SK-N-SH (cell line): ENCODE results near the gene ACAP1. TPM values are rescaled to one million over a fixed set of nuclear protein-coding genes. Genes with fewer than 3 reads are reported as not detected.
A peak's percentile ranks its signal among the peaks of the same experiment; 100 is the strongest.

ENCODE experiments used
- CTCF ChIA-PET: fragments of 300-600, 350-600 bp; formaldehyde crosslinking; extraction: SDS; loops from one replicate; lab custom pipeline; 2021; lab: Yijun Ruan, JAX
- POLR2A ChIA-PET: fragments of 350-600 bp; sonication (Branson Sonifier 250); formaldehyde crosslinking; extraction: SDS; loops from one replicate; lab custom pipeline; 2020; ENCODE audit warnings: antibody characterized with exemption, inconsistent platforms; lab: Yijun Ruan, JAX
- DNase-seq: peaks from one replicate; pipeline ENCODE4 v3.0.0; 2012
- H2AFZ ChIP-seq: fragments of 200-600 bp; sonication (generic); 2 replicates; pipeline ENCODE4 v1.8.1; 2016; ENCODE audit warnings: antibody characterized with exemption, mild to moderate bottlenecking, low read depth
- H3F3A ChIP-seq: fragments of 200-600 bp; sonication (generic); replicated peaks from 2 replicates; pipeline ENCODE3; 2016; ENCODE audit warnings: antibody characterized with exemption, mild to moderate bottlenecking; ENCODE audit not compliant: insufficient read depth
- H3K27ac ChIP-seq, 2 experiments: fragments of 200-500 bp in 1 of 2; fragments of 200-600 bp in 1 of 2; sonication (Bioruptor generic) in 1 of 2; sonication (generic), shearing (Covaris generic) in 1 of 2; 2 replicates each; pipeline versions ENCODE4 v1.5.1 to v1.6.1; 2014 to 2016; ENCODE audit warnings: low read depth in 2 of 2, inconsistent platforms in 1 of 2, low read length in 1 of 2, mild to moderate bottlenecking in 1 of 2, mixed read lengths in 1 of 2
- H3K27me3 ChIP-seq: fragments of 200-600 bp; sonication (generic), shearing (Covaris generic); 2 replicates; pipeline ENCODE4 v1.6.1; 2016; ENCODE audit warnings: mixed run types; ENCODE audit not compliant: insufficient read depth
- H3K36me3 ChIP-seq, 2 experiments: fragments of 200-500 bp in 1 of 2; fragments of 200-600 bp in 1 of 2; sonication (Bioruptor generic) in 1 of 2; sonication (generic) in 1 of 2; replicated peaks in 1 of 2; 2 replicates each; pipeline versions ENCODE3 to v1.5.1; 2014 to 2016; ENCODE audit warnings: low read length in 1 of 2, mild to moderate bottlenecking in 1 of 2; ENCODE audit not compliant: insufficient read depth in 2 of 2, control insufficient read depth in 1 of 2
- H3K4me1 ChIP-seq, 2 experiments: fragments of 200-500 bp in 1 of 2; fragments of 200-600 bp in 1 of 2; sonication (Bioruptor generic) in 1 of 2; sonication (generic), shearing (Covaris generic) in 1 of 2; 2 replicates each; pipeline versions ENCODE4 v1.5.1 to v1.6.1; 2014 to 2016; ENCODE audit warnings: low read depth in 1 of 2, low read length in 1 of 2, mixed run types in 1 of 2; ENCODE audit not compliant: insufficient read depth in 2 of 2, control insufficient read depth in 1 of 2
- H3K4me2 ChIP-seq: fragments of 200-600 bp; sonication (generic), shearing (Covaris generic); 2 replicates; pipeline ENCODE4 v1.6.1; 2017; ENCODE audit warnings: mixed run types
- H3K4me3 ChIP-seq, 2 experiments: fragments of 200-500 bp in 1 of 2; fragments of 200-600 bp in 1 of 2; sonication (Bioruptor generic) in 1 of 2; sonication (generic), shearing (Covaris generic) in 1 of 2; 2 replicates each; pipeline versions ENCODE4 v1.5.1 to v1.8.1; 2014 to 2016; ENCODE audit warnings: low read depth in 2 of 2, inconsistent platforms in 1 of 2, low read length in 1 of 2, mild to moderate bottlenecking in 1 of 2, mixed read lengths in 1 of 2, moderate library complexity in 1 of 2
- H3K79me2 ChIP-seq: fragments of 200-600 bp; sonication (generic); 2 replicates; pipeline ENCODE4 v1.8.1; 2017; ENCODE audit warnings: mild to moderate bottlenecking; ENCODE audit not compliant: insufficient read depth
- H3K9ac ChIP-seq: fragments of 200-600 bp; sonication (generic); 2 replicates; pipeline ENCODE4 v1.6.1; 2017; ENCODE audit warnings: mixed run types
- H3K9me2 ChIP-seq: fragments of 200-600 bp; sonication (generic); 2 replicates; pipeline ENCODE4 v1.6.1; 2017; ENCODE audit warnings: mixed run types
- H3K9me3 ChIP-seq: fragments of 200-600 bp; sonication (generic); 2 replicates; pipeline ENCODE4 v1.6.1; 2017; ENCODE audit warnings: mixed run types, mild to moderate bottlenecking, moderate library complexity
- H4K20me1 ChIP-seq: fragments of 200-600 bp; sonication (generic); 2 replicates; pipeline ENCODE4 v1.6.1; 2017; ENCODE audit warnings: mild to moderate bottlenecking, mixed run types; ENCODE audit not compliant: insufficient read depth
- CTCF ChIP-seq: fragments of 200-600 bp; sonication (generic); IDR thresholded peaks from 2 replicates; pipeline ENCODE4 v1.6.1; 2017; ENCODE audit warnings: antibody characterized with exemption, mild to moderate bottlenecking, moderate library complexity
- ELF1 ChIP-seq: IDR thresholded peaks from 2 replicates; pipeline ENCODE4 v1.4.0; 2012
- EP300 ChIP-seq, 2 experiments: IDR thresholded peaks; 2 replicates each; pipeline versions ENCODE4 v1.4.0 to v1.6.1; 2012; ENCODE audit warnings: borderline replicate concordance in 1 of 2, low read depth in 1 of 2, low read length in 1 of 2
- GABPA ChIP-seq: IDR thresholded peaks from 2 replicates; pipeline ENCODE4 v1.4.0; 2012; ENCODE audit warnings: low read depth, mild to moderate bottlenecking
- IRF3 ChIP-seq: fragments of 150-350 bp; IDR thresholded peaks from 2 replicates; pipeline ENCODE4 v1.6.1; 2016; ENCODE audit warnings: mild to moderate bottlenecking, low read depth, low read length
- MXI1 ChIP-seq: IDR thresholded peaks from 2 replicates; pipeline ENCODE4 v1.6.1; 2012; ENCODE audit warnings: mild to moderate bottlenecking, low read depth, low read length, improper control_type of control experiment
- POLR2AphosphoS5 ChIP-seq: IDR thresholded peaks from 2 replicates; pipeline ENCODE4 v1.6.1; 2012; ENCODE audit warnings: low read depth, low read length
- RAD21 ChIP-seq: IDR thresholded peaks from 2 replicates; pipeline ENCODE4 v1.6.1; 2012; ENCODE audit warnings: mild to moderate bottlenecking, low read length
- RXRA ChIP-seq: IDR thresholded peaks from 2 replicates; pipeline ENCODE4 v1.4.0; 2012; ENCODE audit warnings: low read depth, mild to moderate bottlenecking, borderline replicate concordance
- SMC3 ChIP-seq: IDR thresholded peaks from 2 replicates; pipeline ENCODE4 v1.6.1; 2012; ENCODE audit warnings: low read depth, low read length, improper control_type of control experiment
- TEAD4 ChIP-seq: IDR thresholded peaks from 2 replicates; pipeline ENCODE4 v1.4.0; 2012; ENCODE audit warnings: mild to moderate bottlenecking, borderline replicate concordance; ENCODE audit not compliant: insufficient read depth
- USF1 ChIP-seq: IDR thresholded peaks from 2 replicates; pipeline ENCODE4 v1.4.0; 2012; ENCODE audit warnings: low read depth, borderline replicate concordance
- WGBS: methylation state at CpG from one replicate; pipeline ENCODE4 v1.1.6; 2017; ENCODE audit warnings: low lambda C conversion rate; 5-methylcytosine and 5-hydroxymethylcytosine counted together
- polyA plus RNA-seq, 3 experiments: library from polyadenylated mRNA; depleted of rRNA; stranded (reverse); fragments of >200 nt; gene quantifications; 2 replicates each; pipeline ENCODE4 v1.2.3, GENCODE V29; 2012
- TF ChIP-seq, protein P1 (sequence below): IDR thresholded peaks from 2 replicates; pipeline ENCODE4 v1.4.0; 2012; ENCODE audit warnings: low read depth, borderline replicate concordance
- TF ChIP-seq, protein P2 (sequence below): IDR thresholded peaks from 2 replicates; pipeline ENCODE4 v1.6.1; 2012; ENCODE audit warnings: mild to moderate bottlenecking, low read depth, low read length, moderate library complexity

ACAP1 gene
- polyA plus RNA-seq, 1 of the 3 experiments (the other 2 are of a cell fraction): 0.71 TPM

DNA sequence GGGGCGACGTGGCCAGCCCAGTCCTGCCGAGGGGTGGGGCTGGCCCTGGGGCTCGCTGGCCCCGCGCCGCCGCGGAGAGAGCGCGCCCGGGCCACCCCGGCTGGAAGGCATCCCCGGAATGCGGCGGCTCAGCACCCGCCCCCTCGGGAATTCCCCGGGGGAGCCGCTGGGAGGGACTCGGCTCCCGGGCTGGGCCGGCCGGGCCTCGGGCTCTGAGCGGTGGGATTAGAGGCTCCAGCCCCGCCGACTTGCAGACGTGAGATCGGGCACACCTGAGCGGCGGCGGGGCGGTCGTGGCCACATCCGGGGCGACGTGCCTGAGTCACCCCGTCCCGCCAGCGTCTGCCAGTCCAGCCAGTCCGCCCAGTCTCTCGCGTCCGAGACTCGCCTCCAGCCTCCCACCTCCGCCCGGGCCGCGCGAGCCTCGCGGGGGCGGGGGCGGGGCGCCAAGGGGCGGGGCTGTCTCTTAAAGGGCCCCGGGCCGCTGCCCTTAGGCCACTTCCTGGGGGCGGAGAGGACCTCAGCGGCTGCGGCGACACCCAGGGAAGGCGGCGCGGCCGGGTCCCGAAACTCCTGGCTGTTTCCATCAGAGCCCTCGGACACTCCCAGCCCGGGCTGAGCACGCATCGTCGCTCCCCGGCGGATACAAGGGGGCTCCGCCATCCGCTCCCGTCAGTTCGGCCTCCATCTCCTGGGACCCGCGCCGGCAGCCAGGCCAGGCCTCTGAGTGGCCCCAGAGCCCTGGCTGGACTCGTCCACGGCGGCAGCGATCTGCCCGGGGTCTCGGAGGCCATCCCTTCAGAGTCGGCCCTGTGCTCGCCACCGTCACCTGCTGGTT, 15.6 kb downstream of the ACAP1 start, which contains the start of gene KCTD11 (continued):
- peak; percentile 97 for TF ChIP-seq TEAD4
- no peak for TF ChIP-seq GABPA
- peak; percentile 36; the same call in 1 of the 2 replicates for TF ChIP-seq POLR2AphosphoS5
- no peak for TF ChIP-seq IRF3
- TF ChIP-seq, protein P1, sequence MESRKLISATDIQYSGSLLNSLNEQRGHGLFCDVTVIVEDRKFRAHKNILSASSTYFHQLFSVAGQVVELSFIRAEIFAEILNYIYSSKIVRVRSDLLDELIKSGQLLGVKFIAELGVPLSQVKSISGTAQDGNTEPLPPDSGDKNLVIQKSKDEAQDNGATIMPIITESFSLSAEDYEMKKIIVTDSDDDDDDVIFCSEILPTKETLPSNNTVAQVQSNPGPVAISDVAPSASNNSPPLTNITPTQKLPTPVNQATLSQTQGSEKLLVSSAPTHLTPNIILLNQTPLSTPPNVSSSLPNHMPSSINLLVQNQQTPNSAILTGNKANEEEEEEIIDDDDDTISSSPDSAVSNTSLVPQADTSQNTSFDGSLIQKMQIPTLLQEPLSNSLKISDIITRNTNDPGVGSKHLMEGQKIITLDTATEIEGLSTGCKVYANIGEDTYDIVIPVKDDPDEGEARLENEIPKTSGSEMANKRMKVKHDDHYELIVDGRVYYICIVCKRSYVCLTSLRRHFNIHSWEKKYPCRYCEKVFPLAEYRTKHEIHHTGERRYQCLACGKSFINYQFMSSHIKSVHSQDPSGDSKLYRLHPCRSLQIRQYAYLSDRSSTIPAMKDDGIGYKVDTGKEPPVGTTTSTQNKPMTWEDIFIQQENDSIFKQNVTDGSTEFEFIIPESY: 0 out of 2 replicates have a peak, but pooled peaks have one; percentile 11
- peak; percentile 55 for TF ChIP-seq ELF1
- TF ChIP-seq RXRA: peak; percentile 57; the same call in 1 of the 2 replicates
- TF ChIP-seq EP300 (IDR thresholded peaks at IDR 0.05; ENCODE audit: borderline replicate concordance in 1 of 2, low read depth in 1 of 2, low read length in 1 of 2): peak in 1 of 2 experiments; percentile 14; a peak in 1 of 4 replicates

DNA sequence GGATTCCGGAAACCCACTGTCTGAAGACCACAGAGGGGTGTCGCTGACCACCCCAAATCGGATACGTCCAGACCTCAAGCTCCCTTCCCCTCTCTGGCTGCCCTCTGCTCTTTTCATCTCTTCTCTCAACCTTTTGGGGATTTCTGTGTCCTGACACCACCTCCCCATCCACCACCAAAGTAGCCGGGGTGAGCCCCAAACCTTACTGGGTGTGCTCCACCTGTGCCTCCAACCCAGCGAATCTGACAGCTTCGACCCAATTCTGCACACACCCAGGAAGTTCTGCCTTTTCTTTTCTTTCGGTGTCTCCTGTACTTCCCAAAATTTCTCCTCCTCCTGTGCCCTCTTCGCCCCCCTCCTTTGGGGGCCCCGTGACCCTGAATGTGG, 16.2 kb downstream of the ACAP1 start:
- H3K4me3 ChIP-seq: peak overlapping the region; percentile 69 to 97
- H3K9ac ChIP-seq: peak overlapping the region; percentile 100
- ChIA-PET POLR2A (interaction anchor here (0.6 kb wide), 1 partner anchor 849 kb away, joined by 3 read pairs; no protein-coding TSS in a partner anchor), CTCF (interaction anchor here (0.7 to 5.2 kb wide), 12 partner anchors 10 to 266 kb away, joined by 3 to 52 read pairs (median 4); partner anchors contain the start of genes ACAP1 and SENP3)
- peaks cover 38% of the 10 kb centered on the region for H3K79me2 ChIP-seq
- H4K20me1 ChIP-seq: no peaks in the 10 kb centered on the region; the same call in 1 of the 2 replicates
- no peaks in the 10 kb centered on the region for H3K9me3 ChIP-seq
- no peaks in the 10 kb centered on the region for H3K27me3 ChIP-seq
- no peaks in the 10 kb centered on the region for H3K36me3 ChIP-seq
- no peaks in the 10 kb centered on the region for H3K9me2 ChIP-seq
- 55% methylated on average over 10 of the region's 10 CpGs for WGBS
- H2AFZ ChIP-seq: no peak overlapping the region
- peaks cover 15% of the 10 kb centered on the region for H3F3A ChIP-seq
- peaks cover 19 to 48% of the 10 kb centered on the region in 2 experiments; a peak in 2 of 4 replicates for H3K4me1 ChIP-seq
- DNase-seq: no peak
- peak overlapping the region; percentile 100 for H3K4me2 ChIP-seq
- H3K27ac ChIP-seq: peak overlapping the region; percentile 88 to 99
- TF ChIP-seq RAD21: no peak
- no peak for TF ChIP-seq USF1
- TF ChIP-seq MXI1: no peak
- TF ChIP-seq GABPA: no peak
- TF ChIP-seq CTCF: peak; percentile 62
- no peak for TF ChIP-seq SMC3
- TF ChIP-seq, protein P2, sequence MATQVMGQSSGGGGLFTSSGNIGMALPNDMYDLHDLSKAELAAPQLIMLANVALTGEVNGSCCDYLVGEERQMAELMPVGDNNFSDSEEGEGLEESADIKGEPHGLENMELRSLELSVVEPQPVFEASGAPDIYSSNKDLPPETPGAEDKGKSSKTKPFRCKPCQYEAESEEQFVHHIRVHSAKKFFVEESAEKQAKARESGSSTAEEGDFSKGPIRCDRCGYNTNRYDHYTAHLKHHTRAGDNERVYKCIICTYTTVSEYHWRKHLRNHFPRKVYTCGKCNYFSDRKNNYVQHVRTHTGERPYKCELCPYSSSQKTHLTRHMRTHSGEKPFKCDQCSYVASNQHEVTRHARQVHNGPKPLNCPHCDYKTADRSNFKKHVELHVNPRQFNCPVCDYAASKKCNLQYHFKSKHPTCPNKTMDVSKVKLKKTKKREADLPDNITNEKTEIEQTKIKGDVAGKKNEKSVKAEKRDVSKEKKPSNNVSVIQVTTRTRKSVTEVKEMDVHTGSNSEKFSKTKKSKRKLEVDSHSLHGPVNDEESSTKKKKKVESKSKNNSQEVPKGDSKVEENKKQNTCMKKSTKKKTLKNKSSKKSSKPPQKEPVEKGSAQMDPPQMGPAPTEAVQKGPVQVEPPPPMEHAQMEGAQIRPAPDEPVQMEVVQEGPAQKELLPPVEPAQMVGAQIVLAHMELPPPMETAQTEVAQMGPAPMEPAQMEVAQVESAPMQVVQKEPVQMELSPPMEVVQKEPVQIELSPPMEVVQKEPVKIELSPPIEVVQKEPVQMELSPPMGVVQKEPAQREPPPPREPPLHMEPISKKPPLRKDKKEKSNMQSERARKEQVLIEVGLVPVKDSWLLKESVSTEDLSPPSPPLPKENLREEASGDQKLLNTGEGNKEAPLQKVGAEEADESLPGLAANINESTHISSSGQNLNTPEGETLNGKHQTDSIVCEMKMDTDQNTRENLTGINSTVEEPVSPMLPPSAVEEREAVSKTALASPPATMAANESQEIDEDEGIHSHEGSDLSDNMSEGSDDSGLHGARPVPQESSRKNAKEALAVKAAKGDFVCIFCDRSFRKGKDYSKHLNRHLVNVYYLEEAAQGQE: no peak
